ENCODE data around the gene ANKRD12. TPM values are rescaled to one million over a fixed set of nuclear protein-coding genes. Genes with fewer than 3 reads are reported as not detected.

Gene ANKRD12
- total RNA-seq, 1 experiment from 2014 or later, result 21.4 TPM

DNA sequence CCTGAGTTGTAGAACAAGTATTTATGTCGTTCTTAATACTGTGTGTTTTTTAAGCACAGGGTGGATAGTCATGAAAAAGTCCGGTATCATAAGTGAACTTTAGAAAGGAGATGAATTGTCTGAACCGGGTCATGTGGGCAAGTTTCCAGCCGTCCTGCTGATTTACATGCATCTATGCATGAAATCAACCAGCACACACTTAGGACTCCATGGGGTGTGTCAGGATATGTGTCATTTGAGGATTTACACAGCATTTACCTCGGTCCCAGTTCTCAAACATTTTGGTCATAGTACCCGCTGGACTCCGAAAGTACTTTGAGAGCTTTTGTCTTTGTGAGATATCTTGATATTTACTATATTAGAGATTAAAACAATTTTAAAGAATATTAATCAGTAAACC is 150.5 kb downstream of the ANKRD12 start:
- no peak for DNase-seq (ENCODE audit: low read depth)

DNA sequence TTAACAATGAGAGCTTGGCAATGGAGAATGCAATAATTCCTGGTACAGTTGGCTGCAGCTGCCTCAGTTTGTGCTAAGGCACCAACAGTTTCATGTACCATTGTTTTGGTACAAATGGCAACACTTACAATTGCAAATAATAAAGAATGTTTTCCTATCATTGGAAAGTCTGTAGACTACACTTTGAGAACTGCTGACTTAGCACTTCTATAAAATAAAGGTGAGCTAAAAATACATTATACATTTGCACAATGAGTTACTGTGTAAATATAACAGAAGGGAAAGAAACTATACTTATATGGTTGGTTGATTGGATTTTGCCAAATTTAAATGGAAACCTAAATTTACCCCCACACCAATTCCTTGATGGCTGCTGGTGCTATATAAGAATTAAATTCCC is 153.1 kb downstream of the ANKRD12 start:
- no peak for DNase-seq (ENCODE audit: low read depth)

DNA sequence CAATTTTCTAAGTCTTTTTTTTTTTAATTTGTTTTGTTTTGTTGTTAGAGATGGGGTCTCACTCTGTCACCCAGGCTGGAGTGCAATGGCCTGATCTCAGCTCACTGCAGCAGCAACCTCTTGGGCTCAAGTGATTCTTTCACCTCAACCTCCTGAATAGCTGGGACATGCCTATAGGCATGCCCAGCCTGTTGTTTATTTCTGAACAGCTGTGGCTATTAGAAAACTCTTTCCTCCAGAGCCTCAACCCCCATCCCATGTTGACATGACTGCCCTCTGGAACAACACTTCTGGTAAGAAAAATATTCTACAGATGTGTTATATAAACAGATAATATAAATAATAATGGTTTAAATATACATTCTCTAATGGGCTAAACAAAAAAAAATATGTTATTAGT is 153.6 kb downstream of the ANKRD12 start:
- DNase-seq (ENCODE audit: low read depth), result peak; percentile 66

DNA sequence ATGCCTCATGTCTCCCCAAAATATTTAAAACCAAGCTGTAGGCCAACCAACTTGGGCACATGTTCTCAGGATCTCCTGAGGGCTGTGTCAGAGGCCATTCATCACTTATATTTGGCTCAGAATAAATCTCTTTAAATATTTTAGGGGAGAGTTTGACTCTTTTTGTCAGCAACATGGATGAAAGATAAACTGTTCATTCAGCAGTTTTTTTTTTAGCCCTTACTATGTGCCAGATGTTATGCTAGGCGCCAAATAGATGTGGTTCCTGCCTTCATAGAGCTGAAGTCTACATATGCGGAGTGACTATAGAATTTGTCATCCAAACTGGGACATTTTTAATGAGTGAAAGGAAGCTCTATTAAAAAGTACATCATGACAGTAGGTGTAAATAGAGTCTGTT is 155.5 kb downstream of the ANKRD12 start:
- no peak for DNase-seq (ENCODE audit: low read depth)

DNA sequence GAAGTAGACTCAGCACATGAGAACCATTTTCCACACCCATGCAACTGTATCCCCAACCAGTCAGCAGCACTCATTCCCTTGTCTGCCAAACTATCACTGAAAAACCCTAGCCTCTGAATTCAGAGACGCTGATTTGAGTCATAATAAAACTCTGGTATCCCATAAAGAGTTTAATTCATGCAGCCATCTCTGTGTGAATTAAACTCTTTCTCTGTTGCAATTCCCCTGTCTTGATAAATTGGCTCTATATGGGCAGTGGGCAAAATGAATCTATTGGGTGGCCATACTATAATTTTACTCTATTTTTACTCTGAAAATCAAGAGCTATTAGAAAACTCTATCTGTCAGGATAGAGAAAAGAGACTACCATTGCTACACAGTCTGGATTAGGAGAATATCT is 157.4 kb downstream of the ANKRD12 start:
- DNase-seq (ENCODE audit: low read depth), result no peak

DNA sequence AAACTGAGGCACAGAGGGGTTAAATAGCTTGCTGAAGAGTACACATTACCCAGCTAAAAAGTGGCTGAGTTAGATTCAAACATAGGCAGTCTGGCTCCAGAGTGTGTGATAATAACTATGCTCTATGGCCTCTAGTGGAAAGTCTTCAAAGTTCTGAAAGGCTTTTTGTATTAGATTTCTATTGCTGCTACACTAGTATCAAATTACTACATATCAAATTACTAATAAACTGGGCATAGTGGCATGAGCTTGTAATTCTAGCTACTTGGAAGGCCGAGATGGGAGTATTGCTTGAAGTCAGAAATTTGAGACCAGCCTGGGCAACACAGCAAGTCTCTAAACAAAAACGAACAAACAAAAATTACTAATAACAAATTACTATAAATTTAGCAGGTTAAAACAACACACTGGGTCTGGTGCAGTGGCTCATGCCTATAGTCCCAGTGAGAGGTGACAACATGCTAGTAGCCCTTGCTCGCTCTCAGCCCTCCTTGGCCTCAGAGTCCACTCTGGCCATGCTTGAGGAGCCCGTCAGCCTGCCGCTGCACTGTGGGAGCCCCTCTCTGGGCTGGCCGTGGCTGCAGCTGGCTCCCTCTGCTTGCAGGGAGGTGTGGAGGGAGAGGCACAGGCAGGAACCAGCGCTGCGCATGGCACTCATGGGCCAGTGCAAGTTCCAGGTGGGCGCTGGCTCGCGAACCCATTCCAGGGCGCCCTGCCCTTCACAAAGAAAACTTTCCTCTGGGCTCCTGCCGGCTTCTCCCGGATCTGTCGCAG is 159.8 kb downstream of the ANKRD12 start:
- peak; percentile 59 for DNase-seq (ENCODE audit: low read depth)

DNA sequence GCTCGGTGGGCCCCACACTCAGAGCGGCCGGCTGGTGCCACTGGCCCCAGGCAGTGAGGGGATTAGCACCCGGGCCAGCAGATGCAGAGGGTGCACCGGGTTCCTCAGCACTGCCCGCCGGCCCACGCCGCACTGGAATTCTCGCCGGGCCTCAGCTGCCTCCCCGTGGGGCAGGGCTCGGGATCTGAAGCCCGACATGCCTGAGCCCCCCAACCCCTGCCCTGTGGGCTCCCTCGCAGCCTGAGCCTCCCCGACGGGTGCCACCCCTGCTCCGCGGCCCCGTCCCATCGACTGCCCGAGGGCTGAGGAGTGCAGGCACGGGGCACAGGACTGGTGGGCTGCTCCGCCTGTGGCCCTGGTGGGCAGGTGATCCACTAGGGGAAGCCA is 160.4 kb downstream of the ANKRD12 start:
- DNase-seq (ENCODE audit: low read depth), result no peak

DNA sequence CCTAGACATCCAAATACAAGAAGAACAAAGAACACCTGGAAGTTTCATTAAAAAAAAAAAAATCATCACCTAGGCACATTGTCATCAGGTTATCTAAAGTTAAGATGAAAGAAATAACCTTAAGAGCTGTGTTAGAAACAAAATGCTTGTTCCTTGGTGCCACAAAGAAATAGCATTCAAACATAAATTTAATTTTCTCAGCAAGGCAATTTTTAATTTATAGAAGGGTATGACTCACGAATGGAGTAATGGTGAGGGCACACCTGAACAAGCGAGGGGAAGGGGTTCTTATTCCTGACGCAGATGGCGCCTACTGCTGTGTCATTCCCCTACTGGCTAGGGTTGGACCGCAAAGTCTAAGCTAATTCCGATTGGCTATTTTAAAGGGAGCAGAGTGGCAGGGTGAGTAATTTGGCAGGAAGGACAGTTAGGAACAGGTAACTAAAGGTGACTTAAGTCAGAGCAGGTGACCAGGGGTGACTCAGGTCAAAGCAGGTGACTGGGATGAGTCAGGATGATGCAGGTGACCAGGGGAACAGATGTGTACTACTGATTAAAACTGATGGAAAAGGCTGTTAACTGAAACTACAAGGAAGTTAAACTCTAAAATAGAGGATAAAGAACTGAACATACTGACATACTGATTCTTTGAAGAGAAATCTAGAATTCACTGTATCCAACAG is 167.9 kb downstream of the ANKRD12 start:
- no peak for DNase-seq (ENCODE audit: low read depth)

DNA sequence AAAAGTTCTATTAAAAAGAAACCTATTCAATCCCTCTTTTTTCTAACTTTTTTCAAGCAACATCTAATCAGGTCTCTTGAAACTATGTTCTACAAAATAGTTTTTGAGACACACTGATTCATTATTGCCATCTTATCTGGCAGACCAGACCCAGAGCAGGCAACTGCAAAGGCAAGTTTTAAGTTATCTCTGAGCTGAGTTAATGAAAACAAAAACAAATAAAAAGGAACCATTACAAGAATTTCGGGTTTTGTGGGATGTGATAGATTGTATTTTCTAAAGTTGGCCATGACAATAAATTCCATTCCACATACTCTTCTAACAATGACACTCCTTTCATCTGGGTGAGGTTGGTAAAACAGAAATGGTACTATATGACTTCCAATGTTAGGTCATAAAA is 182.8 kb downstream of the ANKRD12 start:
- DNase-seq (ENCODE audit: low read depth), result no peak

DNA sequence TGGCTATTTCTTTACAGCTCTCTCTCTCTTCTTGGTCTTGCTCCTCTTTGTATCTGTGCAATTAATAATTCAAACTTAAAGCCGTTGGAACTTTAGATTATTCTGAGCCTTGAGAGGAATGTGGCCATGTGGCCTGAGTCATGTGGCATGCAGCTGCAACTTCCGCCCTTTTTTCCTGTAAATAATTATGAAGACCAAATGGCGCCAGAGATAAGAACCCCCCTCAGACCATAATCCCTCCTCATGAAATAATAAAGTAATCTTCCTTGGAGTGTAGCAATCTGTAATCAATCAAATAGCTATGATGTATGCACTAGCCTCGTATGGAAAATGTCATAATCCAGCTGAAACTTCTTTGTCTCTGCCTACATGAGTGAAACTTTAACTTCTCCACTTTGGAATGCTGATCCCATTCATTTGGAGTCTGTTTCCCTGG is 184.5 kb downstream of the ANKRD12 start:
- DNase-seq (ENCODE audit: low read depth), result no peak

DNA sequence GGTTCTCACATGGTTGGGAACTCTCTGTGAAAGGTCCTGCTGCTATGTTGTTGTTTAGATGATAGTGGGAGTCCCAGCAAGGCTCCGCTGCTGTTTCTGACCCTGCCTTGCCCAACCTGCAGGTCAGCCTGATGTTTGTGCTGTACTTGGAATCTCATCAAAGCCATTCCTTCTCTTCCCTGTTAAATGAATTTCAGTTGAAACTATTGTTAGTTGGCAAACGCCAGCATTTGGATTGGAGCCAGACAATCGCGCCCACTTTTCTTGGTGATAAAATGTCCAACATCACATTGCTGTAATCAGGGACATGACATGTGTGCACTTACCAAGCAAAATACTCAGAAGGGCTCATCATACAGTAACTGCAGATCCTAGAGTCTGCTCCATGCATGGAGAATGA is 185.2 kb downstream of the ANKRD12 start:
- no peak for DNase-seq (ENCODE audit: low read depth)

DNA sequence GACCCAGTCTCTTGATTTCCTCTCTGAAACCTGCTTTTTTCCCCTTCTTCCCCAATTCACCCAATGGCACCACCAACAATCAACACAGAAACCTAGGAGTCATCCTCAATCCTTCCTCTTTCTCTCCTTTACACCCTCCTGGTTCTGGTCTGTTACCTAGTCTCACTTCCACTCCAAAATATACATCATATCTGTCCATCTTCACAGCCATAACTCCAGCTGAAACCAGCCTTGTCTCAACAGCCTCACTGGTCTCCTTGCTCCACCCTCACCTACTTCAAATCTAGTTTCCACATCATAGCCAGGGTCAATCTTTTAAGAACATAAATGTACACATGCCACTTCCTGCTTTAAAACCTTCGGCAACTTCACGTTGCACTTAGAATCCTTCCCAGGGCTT is 186.2 kb downstream of the ANKRD12 start:
- DNase-seq (ENCODE audit: low read depth), result no peak

DNA sequence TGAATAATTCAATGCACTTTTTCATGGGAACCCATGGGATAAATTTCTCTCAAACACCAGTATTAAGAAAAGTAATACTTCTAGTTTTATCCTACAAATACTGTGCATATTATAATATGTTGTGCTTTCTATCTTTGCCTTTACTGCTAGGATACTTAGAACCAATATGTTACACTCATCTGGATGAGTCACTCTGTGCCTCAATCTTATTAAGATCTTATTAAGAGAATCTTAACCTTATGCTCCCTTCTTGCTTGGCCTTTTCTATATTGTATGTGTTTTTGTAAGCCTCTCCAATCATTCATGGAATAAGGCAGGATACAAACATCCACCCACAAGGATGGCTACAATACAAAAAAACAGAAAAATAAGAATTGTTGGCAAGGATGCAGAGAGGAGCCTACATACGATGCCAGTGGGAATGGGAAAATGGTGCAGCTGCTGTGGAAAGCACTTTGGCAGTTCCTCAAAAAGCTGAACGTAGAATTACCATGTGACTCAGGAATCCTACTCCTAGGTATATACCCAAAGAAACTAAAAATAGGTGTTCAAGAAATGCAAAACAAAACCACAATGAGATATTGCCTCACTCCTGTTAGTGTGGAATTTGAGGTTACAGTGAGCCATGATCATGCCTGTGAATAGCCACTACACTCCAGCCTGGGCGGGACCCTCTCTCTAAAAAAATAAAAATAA is 187.3 kb downstream of the ANKRD12 start:
- peak; percentile 85 for DNase-seq (ENCODE audit: low read depth)

DNA sequence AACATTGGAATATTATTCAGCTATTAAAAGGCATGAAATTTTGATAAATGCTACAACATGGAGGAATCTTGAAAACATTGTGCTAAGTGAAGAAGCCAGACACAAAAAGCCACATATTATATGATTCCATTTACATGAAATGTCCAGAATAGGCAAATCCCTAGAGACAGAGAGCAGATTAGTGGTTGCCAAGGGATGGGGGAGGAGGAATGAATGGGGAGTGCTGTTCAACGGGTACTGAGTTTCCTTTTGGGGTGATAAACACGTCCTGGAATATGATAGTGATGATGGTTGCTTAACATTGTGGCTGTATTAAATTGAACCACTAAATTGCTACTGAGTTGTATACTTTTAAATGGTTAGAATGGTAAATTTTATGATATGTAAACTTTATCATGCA is 189.1 kb downstream of the ANKRD12 start:
- DNase-seq (ENCODE audit: low read depth), result no peak

DNA sequence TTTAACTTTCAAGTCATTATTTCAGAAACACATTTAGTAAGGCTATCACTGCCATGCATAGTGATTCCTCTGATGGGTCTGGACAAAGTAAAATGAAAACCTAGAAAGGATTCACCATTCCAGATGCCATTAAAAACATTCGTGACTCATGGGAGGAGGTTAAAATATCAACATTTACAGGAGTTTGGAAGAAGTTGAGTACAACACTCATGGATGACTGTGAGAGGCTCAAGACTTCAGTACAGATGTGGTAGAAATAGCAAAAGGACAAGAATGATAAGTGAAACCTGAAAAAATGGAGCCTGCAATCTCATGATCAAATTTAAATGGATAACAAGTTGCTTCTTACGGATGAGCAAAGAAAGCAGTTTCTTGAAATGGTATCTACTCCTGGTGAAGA is 192.2 kb downstream of the ANKRD12 start:
- no peak for DNase-seq (ENCODE audit: low read depth)

DNA sequence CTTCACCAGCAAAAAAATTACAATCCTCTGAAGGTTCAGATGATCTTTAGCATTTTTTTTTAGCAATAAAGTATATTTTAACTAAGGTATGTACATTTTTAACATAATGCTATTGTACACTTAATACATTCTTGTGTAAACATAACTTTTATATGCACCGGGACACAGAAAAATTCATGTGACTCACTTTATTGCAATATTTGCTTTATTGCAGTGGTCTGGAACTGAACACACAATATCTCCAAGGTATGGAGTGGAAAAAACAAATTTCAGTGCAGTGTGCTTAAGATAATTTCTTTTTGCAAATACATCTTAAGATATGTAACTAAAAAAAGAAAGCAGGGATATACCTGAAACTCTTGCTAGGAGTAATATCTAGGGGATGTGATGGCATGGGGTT is 192.9 kb downstream of the ANKRD12 start:
- DNase-seq (ENCODE audit: low read depth), result no peak

DNA sequence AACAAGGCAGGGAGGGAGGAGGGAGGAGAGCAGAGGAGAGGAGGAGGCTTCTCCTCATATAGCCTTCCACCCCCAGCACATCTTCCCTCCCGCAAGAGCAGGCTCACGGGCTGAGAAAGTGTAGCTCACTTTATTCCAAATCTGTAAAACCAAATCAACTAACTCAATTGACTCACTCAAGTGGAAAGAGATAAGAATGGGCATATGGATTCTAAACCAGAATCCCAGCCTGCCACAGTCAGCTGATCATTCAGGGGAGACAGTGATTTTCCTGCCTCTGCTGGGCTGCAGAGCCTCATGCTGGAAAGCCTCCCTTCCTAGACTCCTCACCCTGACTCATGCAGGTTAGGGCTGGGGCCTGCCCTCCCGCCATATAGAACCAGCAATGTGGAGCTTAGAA is 193.8 kb downstream of the ANKRD12 start:
- DNase-seq (ENCODE audit: low read depth), result no peak

DNA sequence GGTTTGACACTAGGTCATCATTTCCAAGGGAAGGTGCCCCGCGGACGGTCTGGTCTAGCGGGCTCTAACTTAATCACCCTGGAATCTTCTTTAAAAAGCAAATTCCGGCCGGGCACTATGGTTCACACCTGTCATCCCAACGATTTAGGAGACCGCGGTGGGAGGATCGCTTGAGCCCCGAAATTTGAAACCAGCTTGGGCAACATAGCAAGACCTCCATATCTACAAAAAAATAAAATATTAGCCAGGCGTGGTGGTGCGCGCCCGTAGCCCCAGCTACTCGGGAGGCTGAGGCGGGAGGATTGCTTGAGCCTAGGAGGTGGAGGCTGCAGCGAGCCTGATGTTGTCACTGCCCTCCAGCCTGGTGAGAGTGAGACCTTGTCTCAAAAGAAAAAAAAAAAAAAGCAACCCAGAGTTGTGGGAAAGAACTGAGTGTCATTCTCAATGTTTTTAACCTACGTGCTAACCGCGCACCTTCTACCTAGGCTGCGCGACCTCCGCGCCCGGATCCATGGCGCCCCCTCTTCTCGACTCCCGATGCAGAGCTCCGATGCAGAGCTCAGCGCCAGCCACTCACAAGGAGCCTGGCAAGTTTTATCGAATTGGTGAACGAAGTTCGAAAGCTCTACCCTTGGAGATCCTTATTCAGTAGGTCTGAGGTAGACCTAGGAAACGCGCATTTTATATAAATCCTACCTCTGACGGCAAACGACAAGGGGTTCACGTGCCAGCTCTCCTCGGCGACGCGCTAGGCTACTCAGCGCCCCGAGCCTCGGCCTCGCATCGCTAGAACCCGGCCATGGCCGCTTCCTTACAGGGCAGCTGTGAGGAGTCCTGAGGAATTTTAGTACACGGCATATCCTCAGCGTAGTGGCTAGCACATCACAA is 197.1 kb downstream of the ANKRD12 start:
- DNase-seq (ENCODE audit: low read depth), result no peak

DNA sequence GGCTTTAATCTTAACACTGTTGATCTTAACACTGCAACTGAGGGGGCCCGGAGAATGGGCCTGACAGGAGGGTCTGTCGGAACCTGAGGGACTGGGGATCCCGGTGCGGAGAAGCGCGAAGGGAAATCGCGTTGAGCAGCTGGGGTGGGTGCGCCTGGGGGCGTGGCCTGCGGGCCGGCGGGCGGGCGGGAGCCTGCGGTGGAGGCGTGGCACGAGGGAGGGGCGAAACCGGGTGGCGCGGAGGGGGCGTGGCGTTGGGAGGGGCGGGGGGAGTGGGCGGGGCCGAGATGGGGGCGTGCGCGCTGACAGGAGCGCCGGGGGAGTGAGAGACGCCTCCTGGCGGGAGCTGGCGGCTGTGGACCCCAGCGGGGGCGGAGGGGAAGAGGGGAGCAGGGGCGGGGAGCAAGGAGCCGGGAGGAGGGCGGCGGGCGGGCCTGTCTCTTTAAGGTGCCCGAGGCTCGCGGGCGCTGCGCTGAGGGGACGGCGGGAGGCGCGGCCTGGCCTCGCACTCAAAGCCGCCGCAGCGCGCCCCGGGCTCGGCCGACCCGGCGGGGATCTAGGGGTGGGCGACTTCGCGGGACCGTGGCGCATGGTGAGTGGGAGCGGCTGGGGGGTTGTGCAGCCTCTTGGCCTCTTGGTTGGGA is 197.9 kb downstream of the ANKRD12 start, which contains the start of gene TWSG1:
Gene TWSG1 (plus strand): TSS at position 445 of the 644 bp plus-strand sequence. CDS start 2,457 bp downstream, outside the sequence.
- DNase-seq (ENCODE audit: low read depth), result peak; percentile 94

DNA sequence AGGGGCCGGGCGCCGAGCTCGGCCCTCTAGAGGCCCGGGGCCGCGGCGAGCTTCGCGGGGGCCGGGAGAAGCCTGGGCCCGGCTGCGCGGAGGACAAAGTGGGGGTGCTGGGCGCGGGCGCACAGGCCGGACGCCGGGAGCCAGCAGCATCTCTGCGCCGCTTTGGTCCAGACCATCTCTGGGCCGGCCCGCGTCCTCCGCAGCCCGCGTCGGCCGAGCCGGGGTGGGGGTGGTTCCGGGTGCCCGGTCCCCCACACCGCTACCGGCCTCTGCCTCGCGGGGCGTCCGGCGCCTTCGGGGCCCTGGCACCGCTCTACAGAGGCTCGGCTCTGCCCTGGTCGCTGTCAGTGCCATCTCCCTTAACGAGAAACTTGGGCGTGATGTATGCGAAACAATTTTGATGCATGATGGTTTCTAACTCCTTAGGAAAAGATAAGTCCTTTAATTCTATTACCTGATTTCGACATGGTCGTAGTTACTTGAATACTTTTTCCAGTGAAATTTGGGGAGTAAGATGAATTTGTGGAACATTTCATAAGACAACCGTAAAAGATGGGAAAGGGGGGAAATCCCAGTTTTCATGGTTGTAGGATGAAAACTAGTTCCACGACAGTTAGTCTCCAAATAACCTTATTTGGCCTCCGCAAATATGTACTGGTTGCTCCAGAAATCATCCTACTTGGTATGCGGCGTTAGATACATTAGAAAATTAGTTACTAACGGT is 198.6 kb downstream of the ANKRD12 start:
- DNase-seq (ENCODE audit: low read depth), result no peak
